SK-N-SH (cell line): ENCODE data around the gene TACC2. TPM values are rescaled to one million over a fixed set of nuclear protein-coding genes. Genes with fewer than 3 reads are reported as not detected.

Experiments used
- CTCF ChIA-PET: fragments of 300-600, 350-600 bp; formaldehyde crosslinking; extraction: SDS; loops from one replicate; lab custom pipeline; 2021; lab: Yijun Ruan, JAX
- POLR2A ChIA-PET: fragments of 350-600 bp; sonication (Branson Sonifier 250); formaldehyde crosslinking; extraction: SDS; loops from one replicate; lab custom pipeline; 2020; ENCODE audit warnings: antibody characterized with exemption, inconsistent platforms; lab: Yijun Ruan, JAX
- DNase-seq: peaks from one replicate; pipeline ENCODE4 v3.0.0; 2012
- H2AFZ ChIP-seq: fragments of 200-600 bp; sonication (generic); 2 replicates; pipeline ENCODE4 v1.8.1; 2016; ENCODE audit warnings: antibody characterized with exemption, mild to moderate bottlenecking, low read depth
- H3F3A ChIP-seq: fragments of 200-600 bp; sonication (generic); replicated peaks from 2 replicates; pipeline ENCODE3; 2016; ENCODE audit warnings: antibody characterized with exemption, mild to moderate bottlenecking; ENCODE audit not compliant: insufficient read depth
- H3K27ac ChIP-seq, 2 experiments: fragments of 200-500 bp in 1 of 2; fragments of 200-600 bp in 1 of 2; sonication (Bioruptor generic) in 1 of 2; sonication (generic), shearing (Covaris generic) in 1 of 2; 2 replicates each; pipeline versions ENCODE4 v1.5.1 to v1.6.1; 2014 to 2016; ENCODE audit warnings: low read depth in 2 of 2, inconsistent platforms in 1 of 2, low read length in 1 of 2, mild to moderate bottlenecking in 1 of 2, mixed read lengths in 1 of 2
- H3K27me3 ChIP-seq: fragments of 200-600 bp; sonication (generic), shearing (Covaris generic); 2 replicates; pipeline ENCODE4 v1.6.1; 2016; ENCODE audit warnings: mixed run types; ENCODE audit not compliant: insufficient read depth
- H3K36me3 ChIP-seq, 2 experiments: fragments of 200-500 bp in 1 of 2; fragments of 200-600 bp in 1 of 2; sonication (Bioruptor generic) in 1 of 2; sonication (generic) in 1 of 2; replicated peaks in 1 of 2; 2 replicates each; pipeline versions ENCODE3 to v1.5.1; 2014 to 2016; ENCODE audit warnings: low read length in 1 of 2, mild to moderate bottlenecking in 1 of 2; ENCODE audit not compliant: insufficient read depth in 2 of 2, control insufficient read depth in 1 of 2
- H3K4me1 ChIP-seq, 2 experiments: fragments of 200-500 bp in 1 of 2; fragments of 200-600 bp in 1 of 2; sonication (Bioruptor generic) in 1 of 2; sonication (generic), shearing (Covaris generic) in 1 of 2; 2 replicates each; pipeline versions ENCODE4 v1.5.1 to v1.6.1; 2014 to 2016; ENCODE audit warnings: low read depth in 1 of 2, low read length in 1 of 2, mixed run types in 1 of 2; ENCODE audit not compliant: insufficient read depth in 2 of 2, control insufficient read depth in 1 of 2
- H3K4me2 ChIP-seq: fragments of 200-600 bp; sonication (generic), shearing (Covaris generic); 2 replicates; pipeline ENCODE4 v1.6.1; 2017; ENCODE audit warnings: mixed run types
- H3K4me3 ChIP-seq, 2 experiments: fragments of 200-500 bp in 1 of 2; fragments of 200-600 bp in 1 of 2; sonication (Bioruptor generic) in 1 of 2; sonication (generic), shearing (Covaris generic) in 1 of 2; 2 replicates each; pipeline versions ENCODE4 v1.5.1 to v1.8.1; 2014 to 2016; ENCODE audit warnings: low read depth in 2 of 2, inconsistent platforms in 1 of 2, low read length in 1 of 2, mild to moderate bottlenecking in 1 of 2, mixed read lengths in 1 of 2, moderate library complexity in 1 of 2
- H3K79me2 ChIP-seq: fragments of 200-600 bp; sonication (generic); 2 replicates; pipeline ENCODE4 v1.8.1; 2017; ENCODE audit warnings: mild to moderate bottlenecking; ENCODE audit not compliant: insufficient read depth
- H3K9ac ChIP-seq: fragments of 200-600 bp; sonication (generic); 2 replicates; pipeline ENCODE4 v1.6.1; 2017; ENCODE audit warnings: mixed run types
- H3K9me2 ChIP-seq: fragments of 200-600 bp; sonication (generic); 2 replicates; pipeline ENCODE4 v1.6.1; 2017; ENCODE audit warnings: mixed run types
- H3K9me3 ChIP-seq: fragments of 200-600 bp; sonication (generic); 2 replicates; pipeline ENCODE4 v1.6.1; 2017; ENCODE audit warnings: mixed run types, mild to moderate bottlenecking, moderate library complexity
- H4K20me1 ChIP-seq: fragments of 200-600 bp; sonication (generic); 2 replicates; pipeline ENCODE4 v1.6.1; 2017; ENCODE audit warnings: mild to moderate bottlenecking, mixed run types; ENCODE audit not compliant: insufficient read depth
- CHD2 ChIP-seq: fragments of 150-350 bp; IDR thresholded peaks from 2 replicates; pipeline ENCODE4 v1.6.1; 2018; ENCODE audit warnings: low read length; ENCODE audit not compliant: partially characterized antibody
- CTCF ChIP-seq: fragments of 200-600 bp; sonication (generic); IDR thresholded peaks from 2 replicates; pipeline ENCODE4 v1.6.1; 2017; ENCODE audit warnings: antibody characterized with exemption, mild to moderate bottlenecking, moderate library complexity
- EP300 ChIP-seq, 2 experiments: IDR thresholded peaks; 2 replicates each; pipeline versions ENCODE4 v1.4.0 to v1.6.1; 2012; ENCODE audit warnings: borderline replicate concordance in 1 of 2, low read depth in 1 of 2, low read length in 1 of 2
- EZH2phosphoT487 ChIP-seq: fragments of 200-600 bp; sonication (generic); IDR thresholded peaks from 2 replicates; pipeline ENCODE4 v1.6.1; 2017; ENCODE audit warnings: low read depth, mixed run types, mild to moderate bottlenecking, antibody characterized with exemption, moderate library complexity, borderline replicate concordance
- FOSL2 ChIP-seq: IDR thresholded peaks from 2 replicates; pipeline ENCODE4 v1.4.0; 2012; ENCODE audit warnings: low read depth, mild to moderate bottlenecking, moderate library complexity, borderline replicate concordance
- FOXM1 ChIP-seq: IDR thresholded peaks from 2 replicates; pipeline ENCODE4 v1.4.0; 2012; ENCODE audit warnings: low read depth, mild to moderate bottlenecking
- GABPA ChIP-seq: IDR thresholded peaks from 2 replicates; pipeline ENCODE4 v1.4.0; 2012; ENCODE audit warnings: low read depth, mild to moderate bottlenecking
- MEF2A ChIP-seq: IDR thresholded peaks from 2 replicates; pipeline ENCODE4 v1.4.0; 2012; ENCODE audit warnings: low read depth, borderline replicate concordance
- MXI1 ChIP-seq: IDR thresholded peaks from 2 replicates; pipeline ENCODE4 v1.6.1; 2012; ENCODE audit warnings: mild to moderate bottlenecking, low read depth, low read length, improper control_type of control experiment
- NFIC ChIP-seq: IDR thresholded peaks from 2 replicates; pipeline ENCODE4 v1.4.0; 2012; ENCODE audit warnings: borderline replicate concordance
- NRF1 ChIP-seq: IDR thresholded peaks from 2 replicates; pipeline ENCODE4 v1.6.1; 2012; ENCODE audit warnings: low read depth, mild to moderate bottlenecking, low read length
- PBX3 ChIP-seq: IDR thresholded peaks from 2 replicates; pipeline ENCODE4; 2012
- POLR2AphosphoS5 ChIP-seq: IDR thresholded peaks from 2 replicates; pipeline ENCODE4 v1.6.1; 2012; ENCODE audit warnings: low read depth, low read length
- REST ChIP-seq: IDR thresholded peaks from 2 replicates; pipeline ENCODE4 v1.6.1; 2012; ENCODE audit warnings: mild to moderate bottlenecking, low read depth, low read length, moderate library complexity
- SIN3A ChIP-seq: IDR thresholded peaks from 2 replicates; pipeline ENCODE4 v1.6.1; 2012; ENCODE audit warnings: low read depth, mild to moderate bottlenecking, low read length, moderate library complexity, borderline replicate concordance
- TCF12 ChIP-seq: IDR thresholded peaks from 2 replicates; pipeline ENCODE4 v1.4.0; 2012
- TEAD4 ChIP-seq: IDR thresholded peaks from 2 replicates; pipeline ENCODE4 v1.4.0; 2012; ENCODE audit warnings: mild to moderate bottlenecking, borderline replicate concordance; ENCODE audit not compliant: insufficient read depth
- USF1 ChIP-seq: IDR thresholded peaks from 2 replicates; pipeline ENCODE4 v1.4.0; 2012; ENCODE audit warnings: low read depth, borderline replicate concordance
- USF2 ChIP-seq: fragments of 150-350 bp; IDR thresholded peaks from 2 replicates; pipeline ENCODE4 v1.6.1; 2017; ENCODE audit warnings: antibody characterized with exemption, low read length, low read depth, borderline replicate concordance
- ZBTB33 ChIP-seq: IDR thresholded peaks from 2 replicates; pipeline ENCODE4 v1.4.0; 2012; ENCODE audit warnings: low read depth, borderline replicate concordance
- WGBS: methylation state at CpG from one replicate; pipeline ENCODE4 v1.1.6; 2017; ENCODE audit warnings: low lambda C conversion rate; 5-methylcytosine and 5-hydroxymethylcytosine counted together
- polyA plus RNA-seq, 3 experiments: library from polyadenylated mRNA; depleted of rRNA; stranded (reverse); fragments of >200 nt; gene quantifications; 2 replicates each; pipeline ENCODE4 v1.2.3, GENCODE V29; 2012

Gene TACC2
- polyA plus RNA-seq, 1 of the 3 experiments (the other 2 are of a cell fraction) = 8.8 TPM

- CTCF ChIA-PET = interaction anchor here (1.0 to 3.7 kb wide), 3 partner anchors 8 to 24 kb away, joined by 3 to 18 read pairs (median 3); no protein-coding TSS in a partner anchor
- POLR2A ChIA-PET = no interaction called here
These were observed 266.7 kb downstream of the TACC2 start for GRCh38 chr10:122255509-122256301.

More at GRCh38 chr10:122255509-122256301, 266.7 kb downstream of the TACC2 start:
- H3K9me2 ChIP-seq = no peaks in the 10 kb centered on the region
- peaks cover 0 to 2% of the 10 kb centered on the region in 2 experiments; a peak in 2 of 4 replicates for H3K4me1 ChIP-seq
- H3K4me2 ChIP-seq = no peak overlapping the region
- H3K36me3 ChIP-seq = no peaks in the 10 kb centered on the region
- no peaks in the 10 kb centered on the region for H3K27me3 ChIP-seq
- H3K4me3 ChIP-seq = no peak overlapping the region
- 86% methylated on average over 14 of the region's 14 CpGs for WGBS
- H3K9ac ChIP-seq = no peak overlapping the region
- TF ChIP-seq CTCF (no peak), EP300 (IDR thresholded peaks at IDR 0.05; ENCODE audit: borderline replicate concordance in 1 of 2, low read depth in 1 of 2, low read length in 1 of 2) (no peak), REST (no peak), CHD2 (no peak), MEF2A (no peak), NRF1 (no peak), SIN3A (no peak), GABPA (no peak), NFIC (no peak), PBX3 (no peak), ZBTB33 (no peak), FOXM1 (no peak), POLR2AphosphoS5 (no peak), EZH2phosphoT487 (no peak), USF2 (no peak), TCF12 (no peak), FOSL2 (no peak), MXI1 (no peak), TEAD4 (no peak), USF1 (no peak)
- H3K9me3 ChIP-seq = no peaks in the 10 kb centered on the region
- DNase-seq = no peak
- no peaks in the 10 kb centered on the region for H4K20me1 ChIP-seq
- H3K27ac ChIP-seq = no peak overlapping the region
- no peak overlapping the region for H2AFZ ChIP-seq
- no peaks in the 10 kb centered on the region for H3F3A ChIP-seq
- no peaks in the 10 kb centered on the region for H3K79me2 ChIP-seq
